ENCODE measurements around the gene RIPK4. TPM values are rescaled to one million over a fixed set of nuclear protein-coding genes. Genes with fewer than 3 reads are reported as not detected.

The RIPK4 gene
- total and polyA plus RNA-seq, 12 donors, result 0.04 to 0.18 (median 0.14) TPM; not detected in 5

GRCh38 chr21:41706263-41706639 is 60.6 kb downstream of the RIPK4 start:
- WGBS, 4 donors, result 58 to 73% (median 60%) methylated on average over 4 of the region's 4 CpGs
- Histone ChIP-seq H3K27me3 (peaks cover 3% of the 10 kb centered on the region), H3K9me3 (replicated peaks in 1 of 3) (no peaks in the 10 kb centered on the region), H3K4me1 (replicated peaks in 1 of 2) (no peaks in the 10 kb centered on the region), H3K27ac (no peak overlapping the region), H3K36me3 (replicated peaks in 1 of 2) (no peaks in the 10 kb centered on the region), H3K4me3 (no peak overlapping the region)
- intact Hi-C loops (cut with DNase I), result no loop called here
- no peak for TF ChIP-seq CTCF (IDR thresholded peaks at IDR 0.05)
- TF ChIP-seq POLR2A (IDR thresholded peaks at IDR 0.05), result no peak
- no peak for DNase-seq

- no peak overlapping the region for H3K27ac ChIP-seq
- no peaks in the 10 kb centered on the region for H3K4me1 ChIP-seq (replicated peaks in 1 of 2)
- H3K36me3 ChIP-seq (replicated peaks in 1 of 2), result no peaks in the 10 kb centered on the region
- no peak overlapping the region for H3K4me3 ChIP-seq
- no peaks in the 10 kb centered on the region for H3K9me3 ChIP-seq (replicated peaks in 1 of 3)
- intact Hi-C loops (cut with DNase I), result no loop called here
- DNase-seq, result no peak
- 89 to 95% (median 92%) methylated on average over 16 of the region's 16 CpGs for WGBS, 4 donors
- peaks cover 3% of the 10 kb centered on the region for H3K27me3 ChIP-seq
- TF ChIP-seq POLR2A (IDR thresholded peaks at IDR 0.05), result no peak
- no peak for TF ChIP-seq CTCF (IDR thresholded peaks at IDR 0.05)
Observed at GRCh38 chr21:41705546-41706262, 61.1 kb downstream of the RIPK4 start.

- intact Hi-C loops (cut with DNase I), result no loop called here
- no peak for DNase-seq
- no peak overlapping the region for H3K27ac ChIP-seq
- no peak overlapping the region for H3K4me3 ChIP-seq
- no peaks in the 10 kb centered on the region for H3K36me3 ChIP-seq (replicated peaks in 1 of 2)
- no peak for TF ChIP-seq POLR2A (IDR thresholded peaks at IDR 0.05)
- TF ChIP-seq CTCF (IDR thresholded peaks at IDR 0.05), result no peak
- H3K27me3 ChIP-seq, result peaks cover 3% of the 10 kb centered on the region
- H3K9me3 ChIP-seq (replicated peaks in 1 of 3), result no peaks in the 10 kb centered on the region
- H3K4me1 ChIP-seq (replicated peaks in 1 of 2), result no peaks in the 10 kb centered on the region
- 82 to 92% (median 85%) methylated on average over 11 to 18 of the region's 18 CpGs for WGBS, 4 donors
Observed at GRCh38 chr21:41703857-41704501, 62.9 kb downstream of the RIPK4 start.

GRCh38 chr21:41701749-41702148 is 65.1 kb downstream of the RIPK4 start:
- TF ChIP-seq CTCF (IDR thresholded peaks at IDR 0.05), result no peak
- no peak for TF ChIP-seq POLR2A (IDR thresholded peaks at IDR 0.05)
- no peak for DNase-seq
- WGBS, 4 donors, result 79 to 86% (median 81%) methylated on average over 9 to 10 of the region's 10 CpGs
- H3K27ac ChIP-seq, result no peak overlapping the region
- no peak overlapping the region for H3K4me3 ChIP-seq
- intact Hi-C loops (cut with DNase I), result no loop called here
- no peaks in the 10 kb centered on the region for H3K9me3 ChIP-seq (replicated peaks in 1 of 3)
- H3K4me1 ChIP-seq (replicated peaks in 1 of 2), result no peaks in the 10 kb centered on the region
- H3K27me3 ChIP-seq, result peaks cover 3% of the 10 kb centered on the region
- no peaks in the 10 kb centered on the region for H3K36me3 ChIP-seq (replicated peaks in 1 of 2)
